OCI-LY7 (cell line): ENCODE measurements around the gene ANKRD33B.

ENCODE experiments used
- EZH2phosphoT487 ChIP-seq: fragments of 200-600 bp; sonication (generic); IDR thresholded peaks from 2 replicates; pipeline ENCODE4 v1.6.1; 2018; ENCODE audit warnings: low read depth, borderline replicate concordance, mild to moderate bottlenecking, mixed run types, antibody characterized with exemption, low read length, moderate library complexity, mixed read lengths
- TF ChIP-seq, protein P1 (sequence below): fragments of 200-600 bp; sonication (generic); conservative IDR thresholded peaks from 2 replicates; pipeline ENCODE4 v1.5.1; 2014; ENCODE audit warnings: mild to moderate bottlenecking, antibody characterized with exemption, low read length, moderate library complexity, mixed read lengths

- TF ChIP-seq, protein P1, sequence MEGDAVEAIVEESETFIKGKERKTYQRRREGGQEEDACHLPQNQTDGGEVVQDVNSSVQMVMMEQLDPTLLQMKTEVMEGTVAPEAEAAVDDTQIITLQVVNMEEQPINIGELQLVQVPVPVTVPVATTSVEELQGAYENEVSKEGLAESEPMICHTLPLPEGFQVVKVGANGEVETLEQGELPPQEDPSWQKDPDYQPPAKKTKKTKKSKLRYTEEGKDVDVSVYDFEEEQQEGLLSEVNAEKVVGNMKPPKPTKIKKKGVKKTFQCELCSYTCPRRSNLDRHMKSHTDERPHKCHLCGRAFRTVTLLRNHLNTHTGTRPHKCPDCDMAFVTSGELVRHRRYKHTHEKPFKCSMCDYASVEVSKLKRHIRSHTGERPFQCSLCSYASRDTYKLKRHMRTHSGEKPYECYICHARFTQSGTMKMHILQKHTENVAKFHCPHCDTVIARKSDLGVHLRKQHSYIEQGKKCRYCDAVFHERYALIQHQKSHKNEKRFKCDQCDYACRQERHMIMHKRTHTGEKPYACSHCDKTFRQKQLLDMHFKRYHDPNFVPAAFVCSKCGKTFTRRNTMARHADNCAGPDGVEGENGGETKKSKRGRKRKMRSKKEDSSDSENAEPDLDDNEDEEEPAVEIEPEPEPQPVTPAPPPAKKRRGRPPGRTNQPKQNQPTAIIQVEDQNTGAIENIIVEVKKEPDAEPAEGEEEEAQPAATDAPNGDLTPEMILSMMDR, result no peak
- no peak for TF ChIP-seq EZH2phosphoT487
These were observed 22.7 kb downstream of the ANKRD33B start for GRCh38 chr5:10586555-10586954.
